ENCODE data around the gene ATXN7L1.

GRCh38 chr7:105602325-105603305 is 273.8 kb downstream of the ATXN7L1 start:
- TF ChIP-seq ZNF565 (CRISPR knock-in tag; conservative IDR thresholded peaks at IDR 0.05; ENCODE audit: low read depth) (no peak), PPARA (CRISPR knock-in tag; IDR thresholded peaks at IDR 0.05; ENCODE audit: borderline replicate concordance) (no peak), CSDC2 (CRISPR knock-in tag; IDR thresholded peaks at IDR 0.05) (no peak), TCF4 (CRISPR knock-in tag; IDR thresholded peaks at IDR 0.05; ENCODE audit: borderline replicate concordance) (no peak), CSRNP3 (CRISPR knock-in tag; IDR thresholded peaks at IDR 0.05) (no peak), POU6F1 (CRISPR knock-in tag; IDR thresholded peaks at IDR 0.05; ENCODE audit: borderline replicate concordance, low read depth) (no peak), CREB5 (CRISPR knock-in tag; IDR thresholded peaks at IDR 0.05; ENCODE audit: low read depth) (no peak), ZFP3 (CRISPR knock-in tag; IDR thresholded peaks at IDR 0.05) (no peak), PATZ1 (CRISPR knock-in tag; IDR thresholded peaks at IDR 0.05; ENCODE audit: borderline replicate concordance) (no peak)
